Fibroblast of lung (primary cell): Measurements from ENCODE around the gene BIN1. TPM values are rescaled to one million over a fixed set of nuclear protein-coding genes. Genes with fewer than 3 reads are reported as not detected.

Experiments
- DNase-seq, 2 donors: peaks; one replicate each; pipeline versions ENCODE4 v3.0.0 to v3.0.0-alpha.2; 2010; ENCODE audit warnings: low read depth in 2 of 2
- H2AFZ ChIP-seq: 2 replicates; pipeline ENCODE4 v1.5.1; 2012; ENCODE audit warnings: low read length, control low read depth, inconsistent platforms
- H3K27ac ChIP-seq: 2 replicates; pipeline ENCODE4 v1.5.1; 2011; ENCODE audit warnings: low read length, control low read depth; ENCODE audit not compliant: insufficient read depth
- H3K27me3 ChIP-seq: 2 replicates; pipeline ENCODE4 v1.5.1; 2011; ENCODE audit warnings: mild to moderate bottlenecking, low read length; ENCODE audit not compliant: control insufficient read depth, insufficient read depth
- H3K36me3 ChIP-seq: 2 replicates; pipeline ENCODE4 v1.5.1; 2011; ENCODE audit warnings: low read length; ENCODE audit not compliant: control insufficient read depth, insufficient read depth
- H3K4me1 ChIP-seq: 2 replicates; pipeline ENCODE4 v1.5.1; 2011; ENCODE audit warnings: low read length; ENCODE audit not compliant: control insufficient read depth, insufficient read depth; ENCODE audit errors: extremely low read depth
- H3K4me2 ChIP-seq: 2 replicates; pipeline ENCODE4 v1.5.1; 2011; ENCODE audit warnings: low read length, control low read depth; ENCODE audit not compliant: insufficient read depth; ENCODE audit errors: extremely low read depth
- H3K4me3 ChIP-seq, 4 experiments: fragments of 200-600 bp in 1 of 4; sonication (generic) in 1 of 4; replicated peaks in 1 of 4; 2 replicates each; pipeline ENCODE4 v1.5.1; 2011 to 2016; ENCODE audit warnings: low read length in 4 of 4, low read depth in 3 of 4, mild to moderate bottlenecking in 3 of 4, control low read depth in 2 of 4, inconsistent platforms in 1 of 4, mixed read lengths in 1 of 4; ENCODE audit not compliant: insufficient read depth in 1 of 4; ENCODE audit errors: control extremely low read depth in 1 of 4
- H3K79me2 ChIP-seq: 2 replicates; pipeline ENCODE4 v1.5.1; 2012; ENCODE audit warnings: mild to moderate bottlenecking, low read length, inconsistent platforms; ENCODE audit not compliant: control insufficient read depth, insufficient read depth
- H3K9ac ChIP-seq: 2 replicates; pipeline ENCODE4 v1.5.1; 2011; ENCODE audit warnings: mild to moderate bottlenecking, low read length, control low read depth; ENCODE audit not compliant: insufficient read depth
- H3K9me3 ChIP-seq: 2 replicates; pipeline ENCODE4 v1.5.1; 2012; ENCODE audit warnings: low read depth, low read length; ENCODE audit not compliant: control insufficient read depth, insufficient read depth
- H4K20me1 ChIP-seq: 2 replicates; pipeline ENCODE4 v1.5.1; 2011; ENCODE audit warnings: low read length; ENCODE audit not compliant: control insufficient read depth, insufficient read depth; ENCODE audit errors: extremely low read depth
- CTCF ChIP-seq, 2 donors: IDR thresholded peaks in 1 of 2; conservative IDR thresholded peaks in 1 of 2; 1 replicate in 1 of 2; 2 replicates in 1 of 2; pipeline ENCODE4 v1.5.1; 2011 to 2012; ENCODE audit warnings: low read length in 2 of 2, control low read depth in 1 of 2, inconsistent platforms in 1 of 2, low read depth in 1 of 2, mild to moderate bottlenecking in 1 of 2
- EZH2 ChIP-seq: IDR thresholded peaks from 2 replicates; pipeline ENCODE4 v1.5.1; 2012; ENCODE audit warnings: low read length, control low read depth, mild to moderate bottlenecking; ENCODE audit errors: missing control alignments
- polyA plus RNA-seq, 2 donors: library from polyadenylated mRNA; depleted of rRNA in 1 of 2; stranded (reverse) in 1 of 2; unstranded in 1 of 2; fragments of >200 nt; gene quantifications; 2 replicates each; pipeline ENCODE4 v1.2.1, GENCODE V29; 2011 to 2012; ENCODE audit warnings: missing spikeins in 1 of 2
- total RNA-seq: library from RNA; depleted of rRNA; stranded (reverse); fragments of >200 nt; gene quantifications from 2 replicates; pipeline ENCODE4 v1.2.1, GENCODE V29; 2014

Gene BIN1
- total and polyA plus RNA-seq, 2 donors (not counting 1 experiment from before 2014, with no cell fraction given), result 17.3 to 68.7 TPM

- Histone ChIP-seq H3K36me3 (no peaks in the 10 kb centered on the region), H4K20me1 (no peaks in the 10 kb centered on the region), H3K9me3 (no peaks in the 10 kb centered on the region), H3K9ac (no peak overlapping the region), H3K79me2 (no peaks in the 10 kb centered on the region), H2AFZ (no peak overlapping the region), H3K4me1 (peaks cover 2% of the 10 kb centered on the region), H3K4me3 (no peak overlapping the region), H3K27me3 (no peaks in the 10 kb centered on the region), H3K27ac (no peak overlapping the region), H3K4me2 (no peak overlapping the region)
- no peak for DNase-seq
- no peak for TF ChIP-seq EZH2
- no peak for TF ChIP-seq CTCF (conservative IDR thresholded peaks at IDR 0.05 in 1 of 2, IDR thresholded peaks at IDR 0.05 in 1 of 2; ENCODE audit: low read depth in 1 of 2, low read length in 2 of 2)
Measured at GRCh38 chr2:127004893-127005600, 101.9 kb downstream of the BIN1 start.

GRCh38 chr2:127003070-127003800 is 103.7 kb downstream of the BIN1 start:
- TF ChIP-seq EZH2 (no peak), CTCF (conservative IDR thresholded peaks at IDR 0.05 in 1 of 2, IDR thresholded peaks at IDR 0.05 in 1 of 2; ENCODE audit: low read depth in 1 of 2, low read length in 2 of 2) (no peak)
- Histone ChIP-seq H3K9ac (no peak overlapping the region), H3K4me2 (no peak overlapping the region), H3K27ac (no peak overlapping the region), H3K4me3 (no peak overlapping the region), H3K27me3 (no peaks in the 10 kb centered on the region), H4K20me1 (no peaks in the 10 kb centered on the region), H3K79me2 (no peaks in the 10 kb centered on the region), H3K36me3 (no peaks in the 10 kb centered on the region), H2AFZ (no peak overlapping the region), H3K9me3 (no peaks in the 10 kb centered on the region), H3K4me1 (peaks cover 2% of the 10 kb centered on the region)
- no peak for DNase-seq

GRCh38 chr2:127001751-127002150 is 105.2 kb downstream of the BIN1 start:
- H3K4me1 ChIP-seq, result no peaks in the 10 kb centered on the region
- no peaks in the 10 kb centered on the region for H3K36me3 ChIP-seq
- H3K27ac ChIP-seq, result no peak overlapping the region
- no peak for DNase-seq
- no peak overlapping the region for H2AFZ ChIP-seq
- H3K9me3 ChIP-seq, result no peaks in the 10 kb centered on the region
- TF ChIP-seq CTCF (conservative IDR thresholded peaks at IDR 0.05 in 1 of 2, IDR thresholded peaks at IDR 0.05 in 1 of 2; ENCODE audit: low read depth in 1 of 2, low read length in 2 of 2) (no peak), EZH2 (no peak)
- no peak overlapping the region for H3K9ac ChIP-seq
- H3K4me3 ChIP-seq, result no peak overlapping the region
- no peak overlapping the region for H3K4me2 ChIP-seq
- H3K79me2 ChIP-seq, result no peaks in the 10 kb centered on the region
- H3K27me3 ChIP-seq, result no peaks in the 10 kb centered on the region
- H4K20me1 ChIP-seq, result no peaks in the 10 kb centered on the region
